Effector memory CD8-positive, alpha-beta T cell (primary cell): ENCODE data around the gene PCDHGA1.
"Not testable (repeated sequence)": the region's sequence is repeated elsewhere in the genome, so short reads cannot be mapped to it uniquely, and the experiment has no call there.

ENCODE experiments used
- ATAC-seq: fragments of 150-1000 bp; cut with Tn5 transposase; replicated peaks from 2 replicates; pipeline ENCODE4 v1.10.0; 2021; ENCODE audit warnings: mild to moderate bottlenecking, moderate library complexity
- DNase-seq, 3 experiments: peaks; one replicate each; pipeline ENCODE4 v3.0.0; 2021
- H3K27ac Mint-ChIP-seq, 2 donors: one replicate each; pipeline ENCODE4 v1.8.0; 2022; ENCODE audit warnings: mild to moderate bottlenecking in 2 of 2, mixed read lengths in 2 of 2, moderate library complexity in 2 of 2
- H3K27me3 Mint-ChIP-seq, 2 donors: one replicate each; pipeline ENCODE4 v1.8.0; 2022; ENCODE audit warnings: mixed read lengths in 2 of 2
- H3K36me3 Mint-ChIP-seq: one replicate; pipeline ENCODE4 v1.8.0; 2022; ENCODE audit warnings: mild to moderate bottlenecking, moderate library complexity, mixed read lengths; ENCODE audit not compliant: insufficient read depth
- H3K4me1 Mint-ChIP-seq, 2 donors: one replicate each; pipeline ENCODE4 v1.8.0; 2022; ENCODE audit warnings: low read depth in 2 of 2, mixed read lengths in 2 of 2
- H3K4me3 Mint-ChIP-seq, 2 donors: one replicate each; pipeline ENCODE4 v1.8.0; 2022; ENCODE audit warnings: mild to moderate bottlenecking in 2 of 2, mixed read lengths in 2 of 2, moderate library complexity in 2 of 2
- H3K9me3 Mint-ChIP-seq, 2 donors: one replicate each; pipeline ENCODE4 v1.8.0; 2022; ENCODE audit warnings: mixed read lengths in 2 of 2

The PCDHGA1 gene

DNA sequence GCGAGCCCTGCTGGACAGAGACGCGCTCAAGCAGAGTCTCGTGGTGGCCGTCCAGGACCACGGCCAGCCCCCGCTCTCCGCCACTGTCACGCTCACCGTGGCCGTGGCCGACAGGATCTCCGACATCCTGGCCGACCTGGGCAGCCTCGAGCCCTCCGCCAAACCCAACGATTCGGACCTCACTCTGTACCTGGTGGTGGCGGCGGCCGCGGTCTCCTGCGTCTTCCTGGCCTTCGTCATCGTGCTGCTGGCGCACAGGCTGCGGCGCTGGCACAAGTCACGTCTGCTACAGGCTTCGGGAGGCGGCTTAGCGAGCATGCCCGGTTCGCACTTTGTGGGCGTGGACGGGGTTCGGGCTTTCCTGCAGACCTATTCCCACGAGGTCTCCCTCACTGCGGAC is 2.3 kb downstream of the PCDHGA1 start:
- not testable (repeated sequence) for H3K36me3 Mint-ChIP-seq, ATAC-seq, H3K4me1 Mint-ChIP-seq, H3K4me3 Mint-ChIP-seq, H3K9me3 Mint-ChIP-seq, H3K27ac Mint-ChIP-seq, DNase-seq
- H3K27me3 Mint-ChIP-seq: peaks cover 73 to 92% of the 10 kb centered on the region in 2 donors

DNA sequence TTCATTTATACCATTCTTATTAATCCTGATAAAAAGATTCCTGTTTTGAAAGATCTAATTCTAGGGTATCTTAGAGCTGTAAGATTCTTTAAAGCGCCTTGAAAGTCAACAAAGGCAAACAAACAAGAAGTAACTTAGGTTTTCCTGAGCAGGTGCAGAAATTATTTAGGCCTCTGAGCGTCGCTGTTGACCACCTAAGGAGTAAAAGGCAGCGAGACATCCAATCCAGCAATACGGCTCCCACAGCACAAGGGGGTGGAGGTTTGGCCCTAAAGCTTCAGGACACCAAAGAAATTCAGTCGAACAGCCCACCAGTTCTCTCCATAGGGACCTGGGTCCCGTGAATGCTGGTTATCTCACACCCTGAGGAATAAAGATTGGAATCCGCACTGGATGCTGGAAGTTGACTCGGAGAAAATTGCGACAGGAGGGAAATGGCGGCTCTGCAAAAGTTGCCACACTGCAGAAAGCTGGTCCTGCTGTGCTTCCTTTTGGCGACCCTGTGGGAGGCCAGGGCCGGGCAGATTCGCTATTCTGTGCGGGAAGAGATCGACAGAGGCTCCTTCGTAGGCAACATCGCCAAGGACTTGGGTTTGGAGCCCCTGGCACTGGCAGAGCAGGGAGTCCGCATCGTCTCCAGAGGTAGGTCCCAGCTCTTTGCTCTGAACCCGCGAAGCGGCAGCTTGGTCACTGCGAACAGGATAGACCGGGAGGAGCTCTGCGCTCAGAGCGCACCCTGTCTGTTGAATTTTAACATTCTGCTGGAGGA is 8.4 kb downstream of the PCDHGA1 start, which contains the start of gene PCDHGA2:
PCDHGA2 (plus strand) TSS at position 223 of the 769 bp plus-strand sequence.
- DNase-seq: no peak
- no peaks in the 10 kb centered on the region for H3K36me3 Mint-ChIP-seq
- no peak within 1 kb of the TSS for H3K4me3 Mint-ChIP-seq
- H3K27ac Mint-ChIP-seq: no peak within 1 kb of the TSS
- ATAC-seq: no peak
- H3K27me3 Mint-ChIP-seq: peaks cover 74 to 99% of the 10 kb centered on the region in 2 donors
- H3K4me1 Mint-ChIP-seq: no peaks in the 10 kb centered on the region
- peaks cover 14 to 15% of the 10 kb centered on the region in 2 donors for H3K9me3 Mint-ChIP-seq

GRCh38 chr5:141340781-141341354 is 10.6 kb downstream of the PCDHGA1 start:
- not testable (repeated sequence) for H3K27ac Mint-ChIP-seq, H3K36me3 Mint-ChIP-seq, ATAC-seq, H3K4me3 Mint-ChIP-seq, H3K9me3 Mint-ChIP-seq, H3K4me1 Mint-ChIP-seq, DNase-seq
- H3K27me3 Mint-ChIP-seq: peaks cover 61 to 99% of the 10 kb centered on the region in 2 donors

DNA sequence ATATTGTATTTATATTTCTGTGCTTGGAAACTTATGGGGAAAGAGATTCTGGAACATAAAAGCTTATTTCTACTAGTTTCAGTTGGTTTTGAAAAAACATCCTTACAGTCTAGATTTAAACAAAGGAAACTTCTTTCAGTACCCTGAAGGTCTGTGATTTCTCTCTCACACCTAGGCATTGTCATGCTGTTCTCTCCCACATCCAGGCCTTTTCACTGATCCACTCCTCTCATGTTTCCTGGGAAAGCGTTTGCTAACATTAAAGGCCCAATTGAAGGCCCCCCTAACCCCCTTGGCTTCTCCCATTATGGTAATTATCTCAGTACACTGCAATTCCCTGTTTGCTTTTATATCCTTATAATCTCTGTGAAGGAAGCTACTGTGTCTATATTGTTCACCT is 12.5 kb downstream of the PCDHGA1 start:
- ATAC-seq (no peak), DNase-seq (no peak)
- peaks cover 3% of the 10 kb centered on the region for H3K36me3 Mint-ChIP-seq
- peaks cover 54 to 99% of the 10 kb centered on the region in 2 donors for H3K27me3 Mint-ChIP-seq
- H3K9me3 Mint-ChIP-seq: peaks cover 10 to 21% of the 10 kb centered on the region in 2 donors
- no peak overlapping the region for H3K27ac Mint-ChIP-seq
- H3K4me3 Mint-ChIP-seq: no peak overlapping the region
- H3K4me1 Mint-ChIP-seq: no peaks in the 10 kb centered on the region

- H3K36me3 Mint-ChIP-seq: peaks cover 3% of the 10 kb centered on the region
- ATAC-seq (no peak), DNase-seq (no peak)
- H3K27ac Mint-ChIP-seq: no peak within 1 kb of the TSS
- no peaks in the 10 kb centered on the region for H3K4me1 Mint-ChIP-seq
- H3K9me3 Mint-ChIP-seq: peaks cover 5 to 21% of the 10 kb centered on the region in 2 donors
- H3K27me3 Mint-ChIP-seq: peaks cover 53 to 99% of the 10 kb centered on the region in 2 donors
- peak within 1 kb of the TSS; percentile 12 to 57 for H3K4me3 Mint-ChIP-seq
Observed at GRCh38 chr5:141343242-141343952, 13.1 kb downstream of the PCDHGA1 start, which contains the start of gene PCDHGA3. TSS of gene PCDHGA3 (plus strand) at chr5:141343829. CDS start at chr5:141344034, 205 bp downstream.

- no peak for ATAC-seq
- Mint-ChIP-seq H3K9me3 (peaks cover 5 to 21% of the 10 kb centered on the region in 2 donors), H3K4me1 (no peaks in the 10 kb centered on the region), H3K27ac (no peak overlapping the region), H3K4me3 (peak overlapping the region; percentile 12 to 57), H3K27me3 (peaks cover 55 to 99% of the 10 kb centered on the region in 2 donors), H3K36me3 (peaks cover 3% of the 10 kb centered on the region)
- DNase-seq: no peak
Observed at GRCh38 chr5:141343953-141344463, 13.7 kb downstream of the PCDHGA1 start.

- peaks cover 5 to 6% of the 10 kb centered on the region in 2 donors for H3K4me1 Mint-ChIP-seq
- no peak overlapping the region for H3K4me3 Mint-ChIP-seq
- no peak for ATAC-seq
- H3K9me3 Mint-ChIP-seq: peaks cover 2 to 21% of the 10 kb centered on the region in 2 donors
- H3K36me3 Mint-ChIP-seq: peaks cover 3% of the 10 kb centered on the region
- DNase-seq: no peak
- peaks cover 60 to 95% of the 10 kb centered on the region in 2 donors for H3K27me3 Mint-ChIP-seq
- H3K27ac Mint-ChIP-seq: no peak overlapping the region
Observed at GRCh38 chr5:141345327-141345726, 15.0 kb downstream of the PCDHGA1 start.

DNA sequence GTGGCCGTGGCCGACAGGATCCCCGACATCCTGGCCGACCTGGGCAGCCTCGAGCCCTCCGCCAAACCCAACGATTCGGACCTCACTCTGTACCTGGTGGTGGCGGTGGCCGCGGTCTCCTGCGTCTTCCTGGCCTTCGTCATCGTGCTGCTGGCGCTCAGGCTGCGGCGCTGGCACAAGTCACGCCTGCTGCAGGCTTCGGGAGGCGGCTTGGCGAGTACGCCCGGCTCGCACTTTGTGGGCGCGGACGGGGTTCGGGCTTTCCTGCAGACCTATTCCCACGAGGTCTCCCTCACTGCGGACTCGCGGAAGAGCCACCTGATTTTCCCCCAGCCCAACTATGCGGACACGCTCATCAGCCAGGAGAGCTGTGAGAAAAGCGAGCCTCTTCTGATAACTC is 15.7 kb downstream of the PCDHGA1 start:
- not testable (repeated sequence) for H3K36me3 Mint-ChIP-seq, H3K4me1 Mint-ChIP-seq, DNase-seq, ATAC-seq, H3K4me3 Mint-ChIP-seq, H3K27ac Mint-ChIP-seq
- H3K9me3 Mint-ChIP-seq: peaks cover 1 to 20% of the 10 kb centered on the region in 2 donors
- H3K27me3 Mint-ChIP-seq: peaks cover 59 to 95% of the 10 kb centered on the region in 2 donors

GRCh38 chr5:141349917-141350619 is 19.8 kb downstream of the PCDHGA1 start, which contains the start of gene PCDHGB1:
TSS of gene PCDHGB1 (plus strand) at chr5:141350099. CDS start at chr5:141350261, 162 bp downstream.
- peak within 1 kb of the TSS; percentile 58 to 68 for H3K4me3 Mint-ChIP-seq
- no peak within 1 kb of the TSS for H3K27ac Mint-ChIP-seq
- peaks cover 55 to 90% of the 10 kb centered on the region in 2 donors for H3K27me3 Mint-ChIP-seq
- peak; percentile 43 for ATAC-seq
- H3K36me3 Mint-ChIP-seq: peaks cover 3% of the 10 kb centered on the region
- peaks cover 5 to 6% of the 10 kb centered on the region in 2 donors for H3K4me1 Mint-ChIP-seq
- H3K9me3 Mint-ChIP-seq: peaks cover 1 to 20% of the 10 kb centered on the region in 2 donors
- DNase-seq: peak; percentile 18 to 37 (median 20)

GRCh38 chr5:141351591-141351990 is 21.3 kb downstream of the PCDHGA1 start:
- peaks cover 3% of the 10 kb centered on the region for H3K36me3 Mint-ChIP-seq
- DNase-seq: no peak
- no peak for ATAC-seq
- peaks cover 1 to 13% of the 10 kb centered on the region in 2 donors for H3K9me3 Mint-ChIP-seq
- H3K27ac Mint-ChIP-seq: no peak overlapping the region
- H3K4me3 Mint-ChIP-seq: no peak overlapping the region
- peaks cover 5 to 6% of the 10 kb centered on the region in 2 donors for H3K4me1 Mint-ChIP-seq
- peaks cover 64 to 90% of the 10 kb centered on the region in 2 donors for H3K27me3 Mint-ChIP-seq

- no peaks in the 10 kb centered on the region for H3K36me3 Mint-ChIP-seq
- ATAC-seq (no peak), DNase-seq (no peak)
- peaks cover 0 to 10% of the 10 kb centered on the region in 2 donors for H3K9me3 Mint-ChIP-seq
- no peak within 1 kb of the TSS for H3K27ac Mint-ChIP-seq
- peaks cover 49 to 92% of the 10 kb centered on the region in 2 donors for H3K27me3 Mint-ChIP-seq
- peak within 1 kb of the TSS; percentile 40 to 56 for H3K4me3 Mint-ChIP-seq
- peaks cover 6 to 7% of the 10 kb centered on the region in 2 donors for H3K4me1 Mint-ChIP-seq
Observed at GRCh38 chr5:141354900-141355469, 24.7 kb downstream of the PCDHGA1 start, which contains the start of gene PCDHGA4. TSS of gene PCDHGA4 (plus strand) at chr5:141355021. CDS start at chr5:141355108, 87 bp downstream.

GRCh38 chr5:141355641-141356040 is 25.3 kb downstream of the PCDHGA1 start:
- Mint-ChIP-seq H3K36me3 (no peaks in the 10 kb centered on the region), H3K27me3 (peaks cover 49 to 92% of the 10 kb centered on the region in 2 donors), H3K4me1 (peaks cover 2 to 5% of the 10 kb centered on the region in 2 donors), H3K9me3 (peaks cover 0 to 7% of the 10 kb centered on the region in 2 donors), H3K4me3 (no peak overlapping the region), H3K27ac (no peak overlapping the region)
- DNase-seq (no peak), ATAC-seq (no peak)
